Activated T-cell treated with anti-CD3 and anti-CD28 coated beads for 4 hours (primary cell): ENCODE data around the gene ASB10.

Source experiments
- DNase-seq: peaks from one replicate; pipeline ENCODE4 v3.0.0-alpha.2; 2020

The ASB10 gene

DNA sequence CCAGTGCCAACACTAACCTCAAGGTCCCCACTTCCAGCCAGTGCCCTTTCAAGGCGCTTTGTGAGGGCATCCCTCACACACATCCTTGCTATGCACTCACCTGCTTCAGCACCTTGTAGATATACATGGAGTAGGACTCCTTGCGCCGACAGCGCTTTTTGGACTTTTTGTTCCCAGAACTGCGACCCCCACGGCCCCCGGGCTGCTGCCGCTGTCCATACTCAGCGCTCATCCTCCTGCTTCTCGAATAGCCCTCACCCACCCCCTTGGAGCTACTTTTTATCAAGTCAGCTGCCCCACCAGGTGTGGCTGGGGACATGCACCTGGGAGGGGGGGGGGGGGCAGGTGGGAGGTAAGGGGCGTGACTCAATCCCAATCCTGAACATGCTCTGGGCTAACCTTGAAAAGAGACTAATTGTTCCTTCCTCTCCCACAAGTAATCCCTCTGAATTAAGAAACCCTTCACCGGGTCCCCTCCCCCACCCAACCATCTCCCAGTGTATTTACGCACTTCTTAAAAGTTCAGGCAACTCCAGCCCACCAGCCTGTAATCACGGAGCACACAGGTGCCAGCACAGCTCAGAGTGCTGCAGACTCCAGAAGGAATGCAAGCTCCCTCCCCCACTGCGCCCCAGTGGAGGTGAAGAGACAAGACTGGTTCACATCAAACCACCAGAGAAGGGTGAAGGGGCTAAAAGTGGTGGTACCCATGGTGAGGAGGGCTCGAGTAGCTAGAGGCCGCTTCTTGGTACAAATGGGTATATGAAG, 23.2 kb upstream of the ASB10 start, which contains the start of gene H2BK1:
TSS of gene H2BK1 (minus strand) at position 402 of the 768 bp plus-strand sequence. CDS start at position 232, 170 bp downstream.
- no peak for DNase-seq

GRCh38 chr7:151209588-151209987, 22.5 kb upstream of the ASB10 start:
- no peak for DNase-seq

GRCh38 chr7:151208253-151208862, 21.3 kb upstream of the ASB10 start:
- DNase-seq: no peak

DNA sequence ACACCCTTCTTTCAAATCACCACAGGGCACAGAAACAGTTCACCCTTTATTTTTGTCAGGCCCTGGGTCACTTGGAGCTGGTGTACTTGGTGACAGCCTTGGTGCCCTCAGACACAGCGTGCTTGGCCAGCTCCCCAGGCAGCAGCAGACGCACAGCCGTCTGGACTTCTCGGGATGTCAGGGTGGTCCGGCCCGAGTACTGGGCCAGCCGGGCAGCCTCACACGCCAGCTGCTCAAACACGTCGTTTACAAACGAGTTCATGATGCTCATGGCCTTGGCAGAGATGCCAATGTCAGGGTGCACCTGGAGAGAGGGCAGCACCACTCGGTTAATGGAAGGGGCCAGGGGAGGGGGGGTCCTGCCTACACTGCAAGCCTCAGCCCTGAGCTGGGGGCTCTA, 20.8 kb upstream of the ASB10 start:
- no peak for DNase-seq

DNA sequence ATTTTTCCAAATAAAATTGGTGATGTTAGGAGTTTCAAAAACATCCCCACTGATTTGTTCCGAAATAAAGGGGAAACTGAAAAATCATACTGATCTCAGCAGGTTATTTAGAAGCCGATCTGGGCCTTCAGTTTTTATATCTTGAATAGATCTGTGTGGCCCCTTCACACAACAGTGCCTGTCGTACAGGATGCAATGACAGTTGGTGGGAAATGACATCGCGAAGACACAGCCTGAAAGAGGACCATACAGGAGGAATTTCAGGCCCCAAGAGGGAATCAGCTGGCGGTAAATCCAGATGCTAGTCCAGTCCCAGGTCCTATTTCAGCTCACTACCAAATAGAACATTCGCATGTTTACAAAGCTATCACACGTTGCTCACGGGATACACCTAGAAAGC, 20.3 kb upstream of the ASB10 start:
- DNase-seq: no peak

DNA sequence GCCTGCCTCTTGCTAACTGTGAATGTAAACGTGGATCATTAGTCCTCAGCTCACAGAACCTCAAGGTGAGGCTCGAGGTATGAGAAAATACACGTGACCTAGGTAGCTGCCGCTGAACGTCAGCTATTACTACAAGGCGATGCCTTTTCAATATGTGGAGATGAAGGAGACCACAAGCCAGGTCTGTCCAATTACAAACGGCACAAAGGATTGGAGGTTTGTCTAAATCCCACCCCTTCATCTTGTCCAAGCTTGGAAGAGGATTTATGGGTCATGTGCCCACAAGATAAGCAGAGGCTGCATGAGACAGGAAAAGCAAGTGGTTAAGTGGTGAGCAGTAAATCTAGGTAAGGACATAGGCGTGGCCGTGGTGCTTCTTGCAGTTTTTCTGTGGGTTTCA, 19.9 kb upstream of the ASB10 start:
- no peak for DNase-seq

GRCh38 chr7:151205730-151206129, 18.7 kb upstream of the ASB10 start:
- no peak for DNase-seq

DNA sequence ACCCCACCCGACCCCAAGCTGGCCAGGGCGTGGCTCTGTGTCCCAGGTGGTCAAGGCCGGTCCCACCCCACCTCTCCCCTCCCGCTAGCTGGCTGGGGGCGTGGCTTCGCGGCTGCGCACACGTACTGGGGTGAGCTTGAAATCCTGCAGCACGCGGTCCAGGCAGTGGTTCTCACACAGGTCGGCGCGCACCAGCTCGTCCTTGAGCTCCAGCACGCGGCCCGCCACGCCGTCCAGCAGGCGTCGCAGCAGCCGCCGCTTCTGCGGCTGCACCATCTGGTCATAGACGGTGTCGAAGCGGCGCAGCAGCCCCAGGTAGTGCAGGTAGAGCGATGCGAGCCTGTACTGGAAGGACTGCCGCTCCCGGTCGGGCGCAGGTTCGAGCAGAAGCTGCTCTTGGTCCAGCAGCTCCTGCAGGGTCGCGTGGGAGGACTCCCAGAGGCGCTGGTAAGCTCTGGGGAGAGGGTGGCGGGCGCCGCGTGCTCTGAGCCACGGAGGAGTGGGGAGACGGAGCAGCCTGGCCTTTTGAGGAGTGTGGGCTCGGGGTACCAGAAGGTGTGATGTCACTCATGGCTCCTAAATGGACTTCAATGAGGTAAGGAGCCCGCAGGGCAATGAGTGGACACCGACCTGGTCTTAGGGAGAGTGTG, 17.5 kb upstream of the ASB10 start:
- no peak for DNase-seq

DNA sequence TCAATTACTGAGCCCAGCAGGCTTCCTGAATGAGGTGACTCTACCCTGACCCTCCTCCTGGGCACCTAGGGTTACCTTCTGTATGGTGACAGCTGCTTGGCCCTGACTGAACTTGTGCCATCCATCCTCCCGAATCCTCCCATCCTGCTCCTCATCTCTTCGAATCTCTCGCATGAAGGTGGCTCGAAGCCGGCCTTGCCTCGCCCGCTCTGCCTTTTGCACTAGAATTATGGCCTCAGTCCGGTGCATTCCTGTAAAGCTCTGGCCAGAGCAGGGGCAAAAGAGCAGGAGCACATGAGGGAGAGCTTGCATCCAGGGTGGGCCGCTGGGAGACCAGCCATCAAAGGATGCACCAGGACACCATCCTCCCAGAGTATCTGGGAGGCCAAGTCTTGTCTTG, 15.8 kb upstream of the ASB10 start:
- no peak for DNase-seq

DNA sequence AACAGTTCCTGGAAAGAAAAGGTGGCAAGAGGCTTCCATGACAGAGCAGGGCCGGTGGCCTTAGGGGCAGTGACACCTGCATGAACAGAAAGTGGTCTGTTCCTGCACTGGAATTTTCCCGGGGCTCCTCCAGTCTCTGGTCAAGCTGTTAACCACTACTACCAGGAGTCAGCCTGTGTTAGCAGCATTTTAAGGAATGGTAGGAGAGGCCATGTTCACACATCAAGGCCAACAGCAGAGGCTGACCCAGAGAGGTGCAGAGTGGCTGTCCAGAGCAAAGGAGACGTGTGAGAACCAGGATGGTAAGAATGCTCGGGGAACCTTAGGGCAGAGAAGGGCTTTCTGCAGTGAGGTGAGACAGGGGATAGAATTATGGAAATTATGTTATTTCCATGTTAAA, 14.7 kb upstream of the ASB10 start:
- no peak for DNase-seq

GRCh38 chr7:151201344-151201743, 14.3 kb upstream of the ASB10 start:
- no peak for DNase-seq

DNA sequence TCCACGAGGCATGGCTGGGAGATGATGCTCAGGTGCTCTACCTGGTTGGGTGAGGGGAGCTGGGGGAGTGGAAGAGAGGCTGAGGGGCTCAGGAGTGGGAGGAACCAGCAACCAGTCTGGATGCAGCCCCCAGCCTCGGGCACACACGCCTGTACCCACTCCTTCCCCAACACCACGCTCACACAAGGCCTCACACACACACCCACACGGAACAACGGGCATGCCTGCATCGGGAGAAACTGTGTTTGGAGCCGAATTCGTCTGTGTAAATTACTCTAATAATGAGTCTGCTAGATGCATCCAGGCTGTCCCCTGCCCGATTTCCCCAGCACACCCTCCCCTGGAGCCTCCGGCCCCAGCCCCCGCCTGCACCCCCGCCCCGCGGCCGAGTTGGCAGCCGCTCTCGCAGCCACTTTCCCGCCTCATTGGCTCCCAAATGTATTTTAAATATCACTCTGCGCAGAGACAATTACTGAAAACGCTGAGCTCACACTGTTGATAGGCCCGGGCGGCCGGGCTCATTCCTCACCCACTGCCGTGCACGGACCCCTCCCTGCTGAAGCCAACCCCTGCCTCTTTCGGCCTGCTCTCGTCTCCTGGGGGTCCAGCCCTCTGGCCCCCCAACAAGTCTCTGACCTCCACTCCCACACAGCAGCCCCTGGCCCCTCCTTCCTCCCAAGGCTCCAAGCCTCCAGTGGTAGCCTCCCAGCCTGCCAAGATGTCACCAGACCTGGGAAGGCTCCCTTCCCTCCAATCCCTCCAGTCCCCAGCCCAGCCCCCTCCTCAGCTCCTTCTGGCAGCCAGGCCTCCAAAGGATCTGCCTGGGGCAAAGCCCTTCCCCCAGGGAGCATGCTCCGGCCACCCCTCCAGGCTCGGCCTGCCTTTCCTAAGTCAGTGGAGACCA, 12.1 kb upstream of the ASB10 start:
- no peak for DNase-seq

GRCh38 chr7:151197932-151198331, 10.9 kb upstream of the ASB10 start:
- DNase-seq: no peak

DNA sequence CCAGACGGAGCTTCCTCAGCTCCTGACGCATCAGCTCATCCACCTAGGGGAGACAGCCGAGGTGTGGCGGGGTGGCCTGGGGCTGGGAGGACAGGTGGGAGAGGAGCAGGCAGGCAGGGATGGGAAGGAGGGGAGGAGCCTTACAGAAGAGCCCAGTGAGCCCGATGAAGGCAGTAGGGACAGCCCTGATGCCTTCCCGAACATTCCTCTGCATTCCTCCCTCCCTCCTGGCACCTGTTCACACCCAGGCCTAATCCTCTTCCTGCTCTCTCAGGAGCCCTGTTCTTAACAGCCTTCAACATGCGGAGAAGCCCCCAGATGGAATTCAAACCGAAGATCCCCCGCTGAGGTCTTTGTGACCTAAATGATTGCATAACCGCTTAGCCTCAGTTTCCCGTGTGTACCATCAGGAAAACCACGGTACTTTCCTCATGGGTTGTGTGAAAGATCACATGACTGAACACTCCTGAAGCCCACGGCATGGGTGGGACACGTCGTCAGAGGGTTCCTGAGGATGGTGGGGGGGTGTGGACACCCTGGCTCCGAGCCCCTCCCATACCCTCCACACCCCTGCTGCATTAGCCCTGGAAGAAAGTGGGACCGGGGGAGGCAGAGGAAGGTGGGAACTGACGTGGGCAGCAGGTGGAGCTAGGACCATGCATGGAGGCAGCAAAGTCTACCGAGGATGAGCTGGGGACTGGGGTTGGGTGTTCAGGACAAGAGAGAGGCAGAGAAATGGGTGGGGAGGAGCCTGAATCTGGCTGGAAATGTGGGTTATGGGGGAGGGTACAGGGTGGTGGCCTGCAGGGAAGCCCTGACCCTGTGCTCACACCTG, 8.8 kb upstream of the ASB10 start:
- no peak for DNase-seq

- DNase-seq: no peak
Observed at GRCh38 chr7:151194188-151194587, 7.1 kb upstream of the ASB10 start.

GRCh38 chr7:151193203-151193978, 6.3 kb upstream of the ASB10 start:
- DNase-seq: no peak

- no peak for DNase-seq
Observed at GRCh38 chr7:151192002-151192539, 5.0 kb upstream of the ASB10 start.

DNA sequence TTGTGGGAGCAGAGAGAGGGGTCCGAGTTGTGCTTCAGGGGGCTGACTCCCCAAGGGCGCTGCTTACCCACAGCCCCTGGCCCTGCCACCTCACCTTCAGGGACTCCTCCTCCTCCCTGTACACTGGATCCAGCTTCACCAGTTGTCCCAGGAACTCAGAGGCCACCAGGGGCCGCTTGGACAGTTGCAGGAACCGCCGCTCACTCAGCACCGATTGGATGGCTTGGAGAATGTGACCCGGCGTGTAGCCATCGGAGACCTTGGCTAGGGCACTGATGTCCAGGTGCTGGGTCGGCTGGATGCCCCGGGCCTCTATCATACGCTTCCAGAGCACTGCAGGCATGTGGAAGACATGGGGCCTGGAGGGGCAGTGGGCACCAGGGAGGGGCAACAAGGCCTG, 4.5 kb upstream of the ASB10 start:
- DNase-seq: no peak

DNA sequence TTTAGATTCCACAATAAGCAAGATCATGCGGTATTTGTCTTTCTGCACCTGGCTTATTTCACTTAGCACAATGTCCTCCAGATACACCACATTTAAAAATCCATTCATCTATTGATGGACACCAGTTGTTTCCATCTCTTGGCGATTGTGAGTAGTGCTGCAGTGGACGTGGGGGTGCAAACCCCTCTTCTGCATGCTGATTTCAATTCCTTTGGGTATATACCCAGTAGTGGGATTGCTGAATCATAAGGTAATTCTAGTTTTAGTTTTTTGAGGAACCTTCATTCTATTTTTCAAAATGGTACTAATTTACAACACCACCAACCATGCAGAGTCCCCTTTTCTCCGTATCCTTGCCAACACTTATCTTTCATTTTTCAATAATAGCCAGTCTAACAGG, 2.0 kb upstream of the ASB10 start:
- no peak for DNase-seq

DNA sequence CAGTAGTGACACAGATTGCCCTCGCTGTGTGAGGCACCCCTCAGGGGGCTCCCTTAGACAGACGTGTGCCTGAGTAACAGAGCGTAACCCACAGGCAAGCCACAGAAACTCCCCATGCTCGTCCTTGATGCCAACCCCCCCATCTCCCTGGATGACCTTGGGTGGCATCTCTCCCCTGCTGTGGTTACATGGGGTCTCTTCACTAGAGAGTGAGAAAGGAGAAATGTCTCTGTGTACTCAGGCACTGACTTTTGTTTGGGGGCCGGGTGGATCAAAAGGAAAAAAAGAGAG, 1.1 kb upstream of the ASB10 start:
- DNase-seq: no peak
